ENCODE data around the gene RABGGTB.

- no peak for TF ChIP-seq EZH2phosphoT487 (IDR thresholded peaks at IDR 0.05; ENCODE audit: insufficient read depth, low read depth)
- TF ChIP-seq EZH2 (IDR thresholded peaks at IDR 0.05; ENCODE audit: insufficient read depth, poor library complexity, severe bottlenecking) = no peak
Observed at GRCh38 chr1:75770761-75771160, 15.3 kb upstream of the RABGGTB start.
